HG03354 (cell line): ENCODE data around the gene ARHGAP5.

Experiments used
- ATAC-seq: cut with Tn5 transposase; IDR thresholded peaks from one replicate; pipeline ENCODE4 v1.9.1; 2021; ENCODE audit warnings: mild to moderate bottlenecking; ENCODE audit not compliant: unreplicated experiment, poor library complexity, severe bottlenecking

The ARHGAP5 gene

GRCh38 chr14:32077081-32078022 is at the start of gene ARHGAP5:
Gene ARHGAP5 (plus strand): TSS chr14:32077304. CDS start chr14:32090670, 13,366 bp downstream.
- peak; percentile 50 for ATAC-seq

GRCh38 chr14:32028599-32028998 is 48.5 kb upstream of the ARHGAP5 start:
- ATAC-seq = no peak

- no peak for ATAC-seq
Observed at GRCh38 chr14:32033543-32033942, 43.6 kb upstream of the ARHGAP5 start.

- ATAC-seq = no peak
Observed at GRCh38 chr14:32038876-32039275, 38.2 kb upstream of the ARHGAP5 start.

- no peak for ATAC-seq
Observed at GRCh38 chr14:32039401-32040030, 37.6 kb upstream of the ARHGAP5 start.

GRCh38 chr14:32043624-32044023 is 33.5 kb upstream of the ARHGAP5 start:
- no peak for ATAC-seq

GRCh38 chr14:32044454-32044853 is 32.6 kb upstream of the ARHGAP5 start:
- no peak for ATAC-seq

GRCh38 chr14:32047791-32048190 is 29.3 kb upstream of the ARHGAP5 start:
- ATAC-seq = no peak

- ATAC-seq = no peak
Observed at GRCh38 chr14:32049361-32050088, 27.6 kb upstream of the ARHGAP5 start.

GRCh38 chr14:32050878-32051277 is 26.2 kb upstream of the ARHGAP5 start:
- no peak for ATAC-seq

GRCh38 chr14:32054536-32054935 is 22.6 kb upstream of the ARHGAP5 start:
- ATAC-seq = no peak

GRCh38 chr14:32055175-32055574 is 21.9 kb upstream of the ARHGAP5 start:
- no peak for ATAC-seq

- ATAC-seq = no peak
Observed at GRCh38 chr14:32059702-32060101, 17.4 kb upstream of the ARHGAP5 start.

- no peak for ATAC-seq
Observed at GRCh38 chr14:32064931-32065330, 12.2 kb upstream of the ARHGAP5 start.

- ATAC-seq = no peak
Observed at GRCh38 chr14:32068708-32069107, 8.4 kb upstream of the ARHGAP5 start.

GRCh38 chr14:32070282-32070681 is 6.8 kb upstream of the ARHGAP5 start:
- no peak for ATAC-seq

- no peak for ATAC-seq
Observed at GRCh38 chr14:32072676-32073075, 4.4 kb upstream of the ARHGAP5 start.

GRCh38 chr14:32073537-32074189 is 3.4 kb upstream of the ARHGAP5 start:
- peak; percentile 38 for ATAC-seq

- ATAC-seq = no peak
Observed at GRCh38 chr14:32074887-32075572, 2.1 kb upstream of the ARHGAP5 start.
